Erythroblast (primary cell): ENCODE results near the gene TINAGL1.

Experiments
- GATA1 ChIP-seq: IDR thresholded peaks from 2 replicates; pipeline ENCODE4 v1.6.1; 2011; ENCODE audit warnings: low read depth, mild to moderate bottlenecking, control low read depth, low read length, moderate library complexity
- POLR2A ChIP-seq: IDR thresholded peaks from 2 replicates; pipeline ENCODE4 v1.6.1; 2011; ENCODE audit warnings: mild to moderate bottlenecking, low read length

DNA sequence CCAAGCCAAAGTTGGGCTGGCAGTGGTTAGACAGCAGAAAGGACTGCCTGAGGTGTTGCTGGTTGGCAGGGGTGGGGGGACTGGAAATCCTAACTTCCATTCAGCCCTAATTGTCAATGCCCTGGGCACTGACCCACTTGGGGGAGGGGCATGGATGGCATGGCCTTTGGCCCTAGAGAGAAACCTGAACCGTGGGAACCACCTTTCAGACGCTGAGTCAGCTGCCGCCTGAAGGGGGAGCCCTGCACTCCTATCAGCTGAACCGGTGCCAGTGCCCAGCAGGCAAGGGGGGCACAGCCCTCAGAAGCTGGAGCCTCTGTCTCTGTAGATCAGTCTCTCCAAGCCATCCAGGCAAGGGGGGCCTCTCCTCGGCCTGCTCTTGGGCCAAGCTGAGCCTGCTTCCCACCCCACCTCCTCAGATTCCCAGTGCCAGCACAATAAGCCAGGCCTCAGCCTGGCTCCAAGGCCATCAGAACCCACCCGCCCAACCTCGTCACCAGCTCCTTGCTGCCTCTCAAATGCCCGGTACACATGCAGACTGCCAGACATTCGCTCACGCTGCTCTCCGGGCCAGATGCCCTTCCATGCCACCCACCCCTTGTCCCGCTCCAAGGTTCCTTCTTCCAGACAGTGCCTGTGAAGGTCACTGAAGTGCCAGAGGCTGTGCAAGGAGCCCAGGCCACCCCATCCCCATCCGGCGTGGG is 11.6 kb downstream of the TINAGL1 start:
- TF ChIP-seq POLR2A (no peak), GATA1 (no peak)
